ENCODE measurements around the gene SORCS2. TPM values are rescaled to one million over a fixed set of nuclear protein-coding genes. Genes with fewer than 3 reads are reported as not detected.

The SORCS2 gene
- total RNA-seq, 1 experiment from 2014 or later = 0.15 TPM

GRCh38 chr4:7208509-7209451 is 16.4 kb downstream of the SORCS2 start:
- CTCF ChIA-PET = interaction anchor here (0.6 kb wide), 1 partner anchor 14 kb away, joined by 3 read pairs; no protein-coding TSS in a partner anchor
- DNase-seq (ENCODE audit: low read depth, low spot score) = no peak
- no TSS peak for BruUV-seq (replicated peaks)
- Histone ChIP-seq H3K27ac (ENCODE audit: low read length) (no peak overlapping the region), H3K9me3 (ENCODE audit: control insufficient read depth, insufficient read depth, low read depth, low read length) (no peaks in the 10 kb centered on the region), H3K4me3 (ENCODE audit: low read depth in 2 of 2, low read length in 2 of 2) (no peak overlapping the region), H3K36me3 (ENCODE audit: control insufficient read depth, insufficient read depth, low read length) (no peaks in the 10 kb centered on the region), H3K4me1 (ENCODE audit: control insufficient read depth, insufficient read depth, low read length) (peaks cover 7% of the 10 kb centered on the region), H3K27me3 (ENCODE audit: control insufficient read depth, insufficient read depth, low read length) (no peaks in the 10 kb centered on the region)
- TF ChIP-seq TCF7L2 (IDR thresholded peaks at IDR 0.05; ENCODE audit: low read depth, low read length) = no peak
- TF ChIP-seq, protein P1, sequence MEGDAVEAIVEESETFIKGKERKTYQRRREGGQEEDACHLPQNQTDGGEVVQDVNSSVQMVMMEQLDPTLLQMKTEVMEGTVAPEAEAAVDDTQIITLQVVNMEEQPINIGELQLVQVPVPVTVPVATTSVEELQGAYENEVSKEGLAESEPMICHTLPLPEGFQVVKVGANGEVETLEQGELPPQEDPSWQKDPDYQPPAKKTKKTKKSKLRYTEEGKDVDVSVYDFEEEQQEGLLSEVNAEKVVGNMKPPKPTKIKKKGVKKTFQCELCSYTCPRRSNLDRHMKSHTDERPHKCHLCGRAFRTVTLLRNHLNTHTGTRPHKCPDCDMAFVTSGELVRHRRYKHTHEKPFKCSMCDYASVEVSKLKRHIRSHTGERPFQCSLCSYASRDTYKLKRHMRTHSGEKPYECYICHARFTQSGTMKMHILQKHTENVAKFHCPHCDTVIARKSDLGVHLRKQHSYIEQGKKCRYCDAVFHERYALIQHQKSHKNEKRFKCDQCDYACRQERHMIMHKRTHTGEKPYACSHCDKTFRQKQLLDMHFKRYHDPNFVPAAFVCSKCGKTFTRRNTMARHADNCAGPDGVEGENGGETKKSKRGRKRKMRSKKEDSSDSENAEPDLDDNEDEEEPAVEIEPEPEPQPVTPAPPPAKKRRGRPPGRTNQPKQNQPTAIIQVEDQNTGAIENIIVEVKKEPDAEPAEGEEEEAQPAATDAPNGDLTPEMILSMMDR (IDR thresholded peaks at IDR 0.05) = no peak
- TF ChIP-seq POLR2AphosphoS5 (IDR thresholded peaks at IDR 0.05; ENCODE audit: low read depth, low read length) = no peak
- TF ChIP-seq SIN3A (IDR thresholded peaks at IDR 0.05; ENCODE audit: borderline replicate concordance, insufficient read depth, low read depth, low read length) = no peak
- no peak for TF ChIP-seq REST (IDR thresholded peaks at IDR 0.05; ENCODE audit: insufficient read depth in 1 of 2, low read depth in 2 of 2, low read length in 1 of 2)
- ATAC-seq = no peak
- in situ Hi-C loops (cut with HindIII; ENCODE audit: low pct_unique_long_range_greater_than_20kb, low sequenced_read_pairs) (no loop called here), intact Hi-C loops (cut with micrococcal nuclease; ENCODE audit: unreplicated experiment) (no loop called here)
- POLR2A ChIA-PET = no interaction called here

DNA sequence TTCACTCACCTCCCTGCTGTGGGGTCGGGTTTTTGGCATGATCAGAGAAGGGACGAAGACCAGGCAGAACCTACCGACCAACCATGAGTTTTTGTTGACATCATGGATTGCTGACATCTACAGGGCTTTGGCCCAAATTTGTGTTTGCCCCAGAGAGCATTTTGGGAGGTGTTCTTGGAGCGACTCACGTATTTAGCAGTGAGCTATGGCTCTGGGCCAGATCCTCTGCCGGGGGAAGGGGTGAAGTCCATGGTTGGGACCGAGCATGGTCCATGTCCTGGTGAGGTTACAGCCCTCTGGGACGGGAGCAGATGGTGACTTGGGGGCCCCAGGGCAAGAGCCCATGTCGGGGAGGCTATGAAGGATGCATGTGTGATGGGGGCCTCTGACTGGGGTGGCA is 17.4 kb downstream of the SORCS2 start:
- Histone ChIP-seq H3K4me3 (ENCODE audit: low read depth in 2 of 2, low read length in 2 of 2) (no peak overlapping the region), H3K4me1 (ENCODE audit: control insufficient read depth, insufficient read depth, low read length) (peaks cover 7% of the 10 kb centered on the region), H3K27me3 (ENCODE audit: control insufficient read depth, insufficient read depth, low read length) (no peaks in the 10 kb centered on the region), H3K27ac (ENCODE audit: low read length) (no peak overlapping the region), H3K9me3 (ENCODE audit: control insufficient read depth, insufficient read depth, low read depth, low read length) (no peaks in the 10 kb centered on the region), H3K36me3 (ENCODE audit: control insufficient read depth, insufficient read depth, low read length) (no peaks in the 10 kb centered on the region)
- no TSS peak for BruUV-seq (replicated peaks)
- no peak for DNase-seq (ENCODE audit: low read depth, low spot score)
- TF ChIP-seq POLR2AphosphoS5 (IDR thresholded peaks at IDR 0.05; ENCODE audit: low read depth, low read length) (no peak), REST (IDR thresholded peaks at IDR 0.05; ENCODE audit: insufficient read depth in 1 of 2, low read depth in 2 of 2, low read length in 1 of 2) (no peak), TCF7L2 (IDR thresholded peaks at IDR 0.05; ENCODE audit: low read depth, low read length) (no peak), SIN3A (IDR thresholded peaks at IDR 0.05; ENCODE audit: borderline replicate concordance, insufficient read depth, low read depth, low read length) (no peak)
- TF ChIP-seq, protein P1 (IDR thresholded peaks at IDR 0.05) = no peak
- POLR2A ChIA-PET = no interaction called here
- ATAC-seq = no peak
- in situ Hi-C loops (cut with HindIII; ENCODE audit: low pct_unique_long_range_greater_than_20kb, low sequenced_read_pairs) = no loop called here
- intact Hi-C loops (cut with micrococcal nuclease; ENCODE audit: unreplicated experiment) = no loop called here
- CTCF ChIA-PET = no interaction called here

All from Panc1 (cell line).